Adrenal gland (tissue), 12 donors: Measurements from ENCODE around the gene PHLDB1. TPM values are rescaled to one million over a fixed set of nuclear protein-coding genes. Genes with fewer than 3 reads are reported as not detected.

Experiments
- DNase-seq, 7 donors: peaks; one replicate each; pipeline ENCODE4 v3.0.0-alpha.2; 2019 to 2020
- H3K27ac ChIP-seq, 5 donors: fragments of 200-600 bp; sonication (generic) in 4 of 5; 1 replicate in 3 of 5; 2 replicates in 2 of 5; pipeline versions ENCODE4 v1.5.1 to v1.8.0; 2016 to 2020; ENCODE audit warnings: mild to moderate bottlenecking in 1 of 5
- H3K27me3 ChIP-seq: fragments of 200-600 bp; 2 replicates; pipeline ENCODE4 v1.8.0; 2021
- H3K36me3 ChIP-seq, 2 donors: fragments of 200-600 bp; replicated peaks in 1 of 2; 1 replicate in 1 of 2; 2 replicates in 1 of 2; pipeline versions ENCODE4 v1.5.1 to v1.8.0; 2018 to 2022
- H3K4me1 ChIP-seq, 2 donors: fragments of 200-600 bp; replicated peaks in 1 of 2; 1 replicate in 1 of 2; 2 replicates in 1 of 2; pipeline versions ENCODE4 v1.5.1 to v1.8.0; 2018 to 2021
- H3K4me3 ChIP-seq, 4 donors: fragments of 200-600 bp; sonication (generic) in 3 of 4; one replicate each; pipeline ENCODE4 v1.5.1; 2016 to 2018
- H3K9me3 ChIP-seq, 3 donors: fragments of 200-600 bp; sonication (generic) in 1 of 3; replicated peaks in 1 of 3; 1 replicate in 2 of 3; 2 replicates in 1 of 3; pipeline versions ENCODE4 v1.5.1 to v1.8.0; 2016 to 2021
- POLR2A ChIP-seq, 2 donors: fragments of 450-650 bp; IDR thresholded peaks; one replicate each; pipeline ENCODE4 v1.6.1; 2017; ENCODE audit warnings: antibody characterized with exemption in 2 of 2, mild to moderate bottlenecking in 2 of 2, moderate library complexity in 1 of 2
- WGBS, 4 donors: extraction: QIAGEN DNeasy Blood & Tissue Kit in 2 of 4; methylation state at CpG; one replicate each; pipeline versions ENCODE4 v1.1.5 to v1.1.7; 2013 to 2017; 5-methylcytosine and 5-hydroxymethylcytosine counted together
- intact Hi-C, 2 donors: fragments of 100-400 bp; cut with DNase I; formaldehyde crosslinking; loops; one replicate each; pipeline versions ENCODE4 v1.14.1 to v1.15.0; 2022 to 2023
- polyA plus RNA-seq, 3 donors: library from polyadenylated mRNA; stranded (reverse); fragments of 200-250 nt in 2 of 3; fragments of 350-450 nt in 1 of 3; fragmentation: Illumina TruSeq in 1 of 3; extraction: RNeasy Lipid Tissue Mini Kit (QIAGEN cat#74804) in 1 of 3; gene quantifications; one replicate each; pipeline ENCODE4 v1.2.3, GENCODE V29; 2013 to 2014
- total RNA-seq, 9 donors: library from RNA; depleted of rRNA in 4 of 9; stranded (reverse); fragments of >200 nt in 4 of 9; fragments of 120-200 nt in 1 of 9; fragmentation: NEBNext Ultra II Directional in 1 of 9; extraction: Animal tissue kit (Norgen Biotek cat#: 25700) in 1 of 9; gene quantifications; one replicate each; pipeline versions ENCODE4 v1.1.0 to v1.2.4, GENCODE V29; 2013 to 2023
- TF ChIP-seq, protein P1 (sequence below), 6 experiments: fragments of 450-650 bp in 4 of 6; fragments of 200-600 bp in 2 of 6; sonication (generic) in 1 of 6; IDR thresholded peaks; 1 replicate in 5 of 6; 2 replicates in 1 of 6; pipeline versions ENCODE4 v1.5.1 to v1.8.0; 2016 to 2021; ENCODE audit warnings: antibody characterized with exemption in 6 of 6, mild to moderate bottlenecking in 2 of 6, moderate library complexity in 1 of 6
- donor health status: healthy with polysubstance abuse.
- donor health status: Bipolar disorder and iron deficiency.
- donor health status: DM: yes; HTN: yes; CAD: no.
- donor health status: DM: no; HTN: no; CAD: no.
- donor health status: DM: no; HTN: no; CAD: no.
- donor health status: DM: yes; HTN: yes; CAD: no.

Gene PHLDB1
- total and polyA plus RNA-seq, 12 donors: 20.7 to 207 (median 80.2) TPM

- H3K9me3 ChIP-seq: no peaks in the 10 kb centered on the region
- H3K4me3 ChIP-seq: no peak overlapping the region
- WGBS, 4 donors: 82 to 89% (median 85%) methylated on average over 7 of the region's 7 CpGs
- no peak overlapping the region for H3K27ac ChIP-seq
- no peaks in the 10 kb centered on the region for H3K27me3 ChIP-seq
- DNase-seq: no peak
- no peaks in the 10 kb centered on the region for H3K4me1 ChIP-seq
- no peaks in the 10 kb centered on the region for H3K36me3 ChIP-seq
- intact Hi-C loops: loop anchor here in 1 of 2 donors (10.0 kb wide), 1 partner anchor 165 kb away; no protein-coding TSS in a partner anchor
- TF ChIP-seq POLR2A (IDR thresholded peaks at IDR 0.05): no peak
- TF ChIP-seq, protein P1, sequence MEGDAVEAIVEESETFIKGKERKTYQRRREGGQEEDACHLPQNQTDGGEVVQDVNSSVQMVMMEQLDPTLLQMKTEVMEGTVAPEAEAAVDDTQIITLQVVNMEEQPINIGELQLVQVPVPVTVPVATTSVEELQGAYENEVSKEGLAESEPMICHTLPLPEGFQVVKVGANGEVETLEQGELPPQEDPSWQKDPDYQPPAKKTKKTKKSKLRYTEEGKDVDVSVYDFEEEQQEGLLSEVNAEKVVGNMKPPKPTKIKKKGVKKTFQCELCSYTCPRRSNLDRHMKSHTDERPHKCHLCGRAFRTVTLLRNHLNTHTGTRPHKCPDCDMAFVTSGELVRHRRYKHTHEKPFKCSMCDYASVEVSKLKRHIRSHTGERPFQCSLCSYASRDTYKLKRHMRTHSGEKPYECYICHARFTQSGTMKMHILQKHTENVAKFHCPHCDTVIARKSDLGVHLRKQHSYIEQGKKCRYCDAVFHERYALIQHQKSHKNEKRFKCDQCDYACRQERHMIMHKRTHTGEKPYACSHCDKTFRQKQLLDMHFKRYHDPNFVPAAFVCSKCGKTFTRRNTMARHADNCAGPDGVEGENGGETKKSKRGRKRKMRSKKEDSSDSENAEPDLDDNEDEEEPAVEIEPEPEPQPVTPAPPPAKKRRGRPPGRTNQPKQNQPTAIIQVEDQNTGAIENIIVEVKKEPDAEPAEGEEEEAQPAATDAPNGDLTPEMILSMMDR (IDR thresholded peaks at IDR 0.05): no peak
Observed at GRCh38 chr11:118699506-118700220, 92.2 kb downstream of the PHLDB1 start.

DNA sequence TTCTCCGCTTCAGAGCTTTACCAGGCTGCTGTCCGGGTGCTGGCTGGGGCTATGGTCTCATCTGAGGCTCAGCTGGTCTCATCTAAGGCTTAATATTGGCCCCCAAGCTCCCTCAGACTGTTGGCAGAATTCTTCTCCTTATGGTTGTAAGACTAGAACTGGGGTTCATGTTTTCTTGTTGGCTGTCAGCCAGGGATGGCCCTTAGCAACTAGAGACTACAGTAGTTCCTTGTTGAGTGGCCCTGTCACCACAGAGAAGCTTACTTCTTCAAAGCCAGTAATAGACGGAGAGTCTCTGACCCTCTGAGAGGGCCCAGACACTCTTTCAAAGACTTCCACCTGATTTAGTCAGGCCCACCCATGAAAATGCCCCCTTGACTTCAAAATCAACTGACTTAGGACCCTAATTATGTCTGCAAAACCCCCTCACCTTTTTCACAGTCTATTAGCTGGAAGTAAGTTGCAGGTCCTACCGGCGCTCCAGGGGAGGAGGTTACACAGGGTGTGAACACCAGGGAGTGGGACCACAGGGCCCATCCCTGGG lies 96.2 kb downstream of the PHLDB1 start:
- 91 to 95% (median 93%) methylated on average over 5 of the region's 5 CpGs for WGBS, 4 donors

GRCh38 chr11:118705111-118705741 lies 97.8 kb downstream of the PHLDB1 start:
- peak overlapping the region in 1 of 5 donors; percentile 18 for H3K27ac ChIP-seq
- no peak for TF ChIP-seq POLR2A (IDR thresholded peaks at IDR 0.05)
- TF ChIP-seq, protein P1 (IDR thresholded peaks at IDR 0.05): no peak
- intact Hi-C loops: loop anchor here in 1 of 2 donors (10.0 kb wide), 1 partner anchor 160 kb away; no protein-coding TSS in a partner anchor
- H3K4me3 ChIP-seq: no peak overlapping the region
- peaks cover 0 to 7% of the 10 kb centered on the region in 2 donors for H3K4me1 ChIP-seq
- H3K9me3 ChIP-seq: no peaks in the 10 kb centered on the region
- 64 to 70% (median 66%) methylated on average over 11 to 15 of the region's 15 CpGs for WGBS, 4 donors
- no peaks in the 10 kb centered on the region for H3K36me3 ChIP-seq
- H3K27me3 ChIP-seq: no peaks in the 10 kb centered on the region
- peak in 2 of 7 donors; percentile 23 to 52 for DNase-seq

More for the DNA sequence above, 96.2 kb downstream of the PHLDB1 start:
- TF ChIP-seq POLR2A (IDR thresholded peaks at IDR 0.05): no peak
- TF ChIP-seq, protein P1 (IDR thresholded peaks at IDR 0.05): no peak
- Histone ChIP-seq H3K27ac (no peak overlapping the region), H3K4me3 (no peak overlapping the region), H3K27me3 (no peaks in the 10 kb centered on the region), H3K9me3 (no peaks in the 10 kb centered on the region), H3K4me1 (peaks cover 0 to 7% of the 10 kb centered on the region in 2 donors), H3K36me3 (no peaks in the 10 kb centered on the region)
- intact Hi-C loops: loop anchor here in 1 of 2 donors (10.0 kb wide), 1 partner anchor 161 kb away; no protein-coding TSS in a partner anchor
- peak in 6 of 7 donors; percentile 36 to 62 (median 48) for DNase-seq
